Measurements from ENCODE around the gene C17orf113.
"Not testable (repeated sequence)": the region's sequence is repeated elsewhere in the genome, so short reads cannot be mapped to it uniquely, and the experiment has no call there.

The C17orf113 gene

DNA sequence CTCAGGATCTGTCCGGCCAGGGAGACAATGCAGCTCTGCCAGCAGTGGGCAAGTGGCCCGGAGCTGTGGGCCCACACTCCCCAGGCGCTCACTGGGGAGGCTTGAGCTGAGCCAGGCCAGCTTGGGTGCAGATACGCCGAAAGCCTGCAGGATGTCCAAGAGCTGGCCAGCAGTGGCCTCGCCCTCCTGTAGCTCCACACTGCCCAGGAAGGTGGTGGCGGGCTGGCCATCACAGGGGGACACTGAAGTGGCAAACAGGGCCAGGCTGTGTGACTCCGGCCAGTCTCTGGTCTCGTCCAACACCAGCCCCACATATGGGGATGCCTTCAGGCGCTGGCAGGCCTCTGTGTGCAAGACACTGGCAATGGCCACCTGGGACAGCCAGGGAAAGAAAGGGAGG, 9.6 kb downstream of the C17orf113 start:
- no peak for FAIRE-seq

DNA sequence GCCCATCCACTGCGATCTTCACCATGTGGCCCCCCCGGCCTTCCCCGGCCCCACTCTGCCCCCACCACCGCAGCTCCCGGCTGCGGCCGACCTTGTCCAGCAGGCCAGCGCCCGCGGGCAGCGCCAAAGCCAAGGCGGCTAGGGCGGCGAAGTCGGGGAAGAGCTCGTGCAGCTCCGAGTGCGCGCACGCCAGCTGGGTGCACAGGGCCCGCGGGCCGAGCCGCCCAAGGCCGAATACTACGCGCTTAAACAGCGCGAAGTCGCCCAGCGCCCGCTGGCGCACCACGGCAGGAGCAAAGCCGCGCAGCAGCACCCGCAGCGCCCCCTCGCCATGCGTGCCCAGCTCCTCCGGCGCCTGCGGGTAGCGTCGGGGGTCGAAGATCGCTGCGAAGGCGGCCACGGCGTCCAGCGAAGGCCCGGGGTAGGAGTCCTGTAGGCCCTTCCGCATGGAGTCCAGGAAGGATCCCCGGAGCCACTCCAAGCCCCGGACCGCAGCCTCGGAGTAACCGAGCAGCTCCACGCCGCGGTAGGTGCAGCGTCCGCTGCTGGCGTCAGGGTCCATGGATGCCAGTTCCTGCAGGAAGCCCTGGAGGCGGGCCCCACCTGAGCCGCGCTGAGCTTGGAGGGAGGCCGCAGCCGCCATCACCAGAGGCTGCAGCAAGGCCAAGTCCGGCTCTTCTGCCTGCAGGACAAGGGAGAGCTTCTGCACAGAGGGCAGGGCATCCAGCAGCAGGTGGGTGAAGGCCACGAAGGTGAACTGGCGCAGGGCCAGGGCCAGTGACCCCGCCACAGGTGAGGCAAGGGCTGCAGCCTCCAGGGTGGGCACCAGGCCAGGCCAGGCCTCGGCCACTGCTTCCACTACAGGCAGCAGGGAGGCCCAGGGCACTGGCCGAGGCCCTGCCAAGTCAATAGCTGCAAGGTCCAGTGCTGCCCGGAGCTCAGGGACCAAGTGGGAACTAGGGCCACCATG, 10.3 kb downstream of the C17orf113 start:
- FAIRE-seq, result no peak

DNA sequence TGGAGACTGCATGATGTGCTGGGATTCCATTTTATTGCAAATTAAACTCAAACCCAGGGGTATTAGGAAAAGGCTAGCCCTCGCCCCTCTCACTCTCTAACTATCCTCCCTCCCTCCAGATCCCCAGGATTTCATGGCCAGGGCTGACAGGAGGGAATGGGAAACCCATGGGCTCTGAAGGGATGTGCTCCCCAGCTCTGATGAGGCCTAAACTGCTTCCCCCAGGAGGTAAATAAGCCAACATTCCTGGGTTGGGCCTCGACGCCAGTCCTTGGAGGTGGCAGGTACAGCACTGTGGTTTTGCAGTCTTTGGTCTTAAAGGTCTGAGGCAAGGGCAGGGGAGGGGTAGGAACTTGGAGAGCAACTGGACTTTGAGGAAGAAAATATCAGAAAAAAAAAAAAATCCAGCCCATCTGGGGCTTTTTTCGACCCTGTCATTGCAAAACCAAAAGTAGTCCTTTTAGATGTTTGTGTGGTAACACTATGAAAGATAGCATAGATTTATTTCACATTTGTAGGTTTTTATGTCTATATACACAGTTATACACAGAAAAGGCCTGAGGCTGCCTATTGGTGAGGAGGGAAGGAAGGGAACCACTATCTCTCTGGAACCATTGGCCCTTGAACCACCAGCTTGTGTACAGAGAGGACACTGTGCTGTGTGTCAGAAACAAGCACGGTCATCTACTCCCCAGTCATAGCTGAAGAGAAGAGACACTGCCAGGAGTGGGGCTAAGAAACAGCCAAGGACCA, 12.0 kb downstream of the C17orf113 start:
- FAIRE-seq, result no peak

DNA sequence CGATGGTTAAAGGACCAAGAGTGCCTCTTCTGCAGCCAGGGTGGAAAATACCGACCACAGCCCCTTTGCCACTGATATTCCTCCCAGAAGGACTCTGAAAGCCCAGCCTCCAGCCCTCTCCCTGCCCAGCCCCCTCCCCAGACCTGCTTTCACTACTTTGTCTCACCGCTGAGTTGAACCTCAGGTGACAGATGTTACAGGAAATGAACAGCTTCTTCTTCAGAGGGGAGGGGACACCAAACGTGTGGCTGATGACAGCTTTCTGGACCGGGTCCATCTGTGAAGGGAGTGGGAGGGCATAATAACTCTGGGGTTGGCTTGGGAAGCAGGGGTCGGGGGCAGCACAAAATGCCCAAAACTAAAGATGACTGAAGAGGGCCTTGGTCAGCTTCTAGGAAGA, 16.3 kb downstream of the C17orf113 start:
- no peak for FAIRE-seq

DNA sequence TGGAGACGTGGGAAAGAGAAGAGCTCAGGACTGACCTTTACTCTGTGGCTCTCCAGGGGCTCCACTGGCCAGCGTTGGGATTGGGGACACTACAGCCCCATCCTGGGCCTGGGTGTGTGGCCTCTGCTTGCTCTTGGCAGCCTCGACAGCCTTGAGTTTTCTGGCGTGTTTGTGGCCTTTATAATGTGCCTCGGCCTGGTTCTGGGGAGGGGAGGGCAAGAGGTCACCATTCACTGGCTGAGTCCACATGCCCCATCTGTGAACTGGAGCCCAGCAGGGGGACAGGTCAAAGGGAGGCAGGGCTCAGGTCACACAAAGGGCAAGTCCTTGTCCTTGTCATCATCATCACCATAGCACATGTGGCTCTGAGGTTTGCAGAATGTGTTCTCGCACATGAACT, 18.8 kb downstream of the C17orf113 start:
- no peak for FAIRE-seq

DNA sequence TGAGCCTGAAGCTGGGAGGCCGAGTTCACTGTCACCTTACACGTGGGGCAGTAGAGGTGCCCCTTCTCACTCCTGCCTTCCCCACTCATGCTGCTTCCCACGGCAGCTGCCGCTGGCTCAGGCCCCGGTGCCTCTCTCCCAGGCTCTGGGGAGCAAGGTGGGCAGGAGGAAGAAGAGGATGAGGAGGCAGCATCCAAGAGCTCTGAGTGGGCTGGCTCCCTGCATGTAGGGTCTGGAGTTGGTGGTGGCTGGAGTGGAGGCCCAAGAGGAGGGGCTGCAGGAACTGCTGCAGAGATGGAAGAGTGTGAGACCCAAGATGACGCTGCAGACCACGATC, 21.6 kb downstream of the C17orf113 start:
- no peak for FAIRE-seq

DNA sequence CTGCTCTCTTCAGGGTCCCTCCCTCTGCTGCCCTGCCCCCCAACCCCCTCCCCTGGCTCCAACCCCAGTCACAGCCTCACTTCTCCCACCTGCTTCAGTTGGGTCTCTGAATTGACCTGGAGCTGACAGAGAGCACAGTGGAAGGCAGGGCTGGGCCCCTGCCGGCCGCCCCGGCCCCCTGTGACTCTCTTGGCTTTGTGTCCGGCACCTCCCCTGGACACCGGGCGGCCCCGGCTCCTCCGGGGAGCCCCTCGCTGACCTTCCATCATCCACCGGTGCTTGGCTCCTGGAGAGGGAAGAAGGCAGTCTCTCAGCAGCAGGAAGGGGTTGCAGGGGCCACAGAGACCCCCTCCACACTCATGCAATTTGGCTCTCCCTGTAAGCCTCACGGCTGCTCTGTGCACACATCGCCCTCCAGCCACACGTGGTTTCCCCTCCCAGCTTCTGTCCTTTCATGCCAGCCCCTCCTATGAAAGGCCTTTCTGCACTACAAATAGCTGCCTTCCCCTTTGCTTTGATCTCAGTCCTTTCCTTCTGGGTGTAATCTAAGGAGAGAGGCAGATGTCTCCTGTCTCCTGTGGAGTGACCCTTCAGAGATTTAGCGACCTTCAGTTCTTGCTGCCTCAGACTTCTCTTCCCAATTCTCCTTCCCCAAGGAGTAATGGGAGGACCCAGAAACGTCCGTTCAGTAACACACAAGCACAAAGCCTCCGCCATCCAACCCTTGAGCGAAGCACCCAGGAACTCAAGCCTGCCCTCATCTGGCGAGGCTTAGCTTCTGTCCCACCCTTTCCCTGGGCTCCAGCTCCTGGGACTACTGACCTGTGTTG, 22.2 kb downstream of the C17orf113 start:
- no peak for FAIRE-seq

DNA sequence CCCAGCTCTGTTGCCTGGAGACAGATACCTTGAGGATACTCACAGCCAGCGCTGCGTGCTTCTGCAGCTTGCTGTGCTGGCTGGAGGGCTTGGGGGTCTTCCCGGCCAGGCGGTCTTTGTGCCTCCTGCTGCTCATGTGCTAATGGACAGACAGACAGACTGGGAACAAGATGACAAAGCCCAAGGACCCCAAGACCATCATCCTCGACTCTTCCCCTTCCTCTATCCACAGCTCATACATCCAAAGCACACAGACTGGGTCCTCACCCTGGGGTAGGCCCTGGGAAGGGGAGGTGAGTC, 22.9 kb downstream of the C17orf113 start:
- no peak for FAIRE-seq

DNA sequence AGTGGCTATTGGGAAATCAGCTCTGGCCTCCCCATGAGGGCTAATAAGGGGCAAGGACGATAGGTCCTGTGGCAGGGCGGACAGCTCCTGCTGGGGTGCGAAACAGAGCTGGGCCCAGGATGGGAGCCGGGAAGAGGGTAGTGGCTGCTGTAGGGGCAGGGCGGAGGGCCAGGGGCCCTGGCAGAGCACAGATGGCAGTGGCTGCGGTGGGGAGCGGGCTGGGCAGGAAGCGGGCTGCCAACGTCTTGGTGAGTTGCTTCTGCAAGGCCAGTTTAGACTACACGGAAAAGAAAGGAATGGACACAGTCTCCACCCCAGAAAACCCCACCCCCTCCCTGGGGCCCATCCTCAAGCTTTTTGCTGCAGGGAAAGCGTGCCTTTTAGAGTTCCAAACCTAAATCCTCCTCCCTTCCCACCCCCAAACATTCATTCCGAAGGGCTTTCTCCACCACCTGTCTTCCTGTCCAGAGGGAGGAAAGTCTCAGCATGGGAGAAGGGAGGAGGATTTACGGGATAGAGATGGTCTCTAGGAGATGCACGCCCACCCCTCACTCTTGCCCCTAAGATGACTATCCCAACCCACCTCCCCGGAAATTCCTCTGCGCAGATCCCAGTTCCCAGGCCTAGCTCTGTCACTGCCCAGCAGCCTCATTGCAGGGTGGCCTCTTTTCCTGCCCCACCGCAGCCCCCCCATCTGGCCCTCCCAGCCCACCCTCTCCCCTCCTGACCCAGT, 23.4 kb downstream of the C17orf113 start:
- no peak for FAIRE-seq

DNA sequence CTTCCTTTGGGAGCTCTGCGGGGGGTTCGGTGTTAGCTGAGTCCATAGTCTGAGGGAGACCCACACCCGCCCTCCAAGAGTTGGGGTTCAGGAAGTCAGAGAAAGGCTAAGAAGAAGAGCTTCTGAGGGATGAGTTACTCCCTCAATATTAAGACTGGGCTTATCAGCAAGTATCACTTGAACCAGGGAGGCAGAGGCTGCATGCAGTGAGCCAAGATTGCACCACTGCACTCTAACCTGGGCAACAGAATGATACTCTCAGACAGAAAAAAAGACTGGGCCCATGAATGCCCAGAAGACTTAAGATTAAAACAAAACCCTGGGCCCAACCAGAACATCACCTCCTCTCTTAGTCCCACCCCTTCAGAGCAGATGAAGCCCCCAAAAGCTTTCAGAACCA, 24.5 kb downstream of the C17orf113 start:
- no peak for FAIRE-seq

DNA sequence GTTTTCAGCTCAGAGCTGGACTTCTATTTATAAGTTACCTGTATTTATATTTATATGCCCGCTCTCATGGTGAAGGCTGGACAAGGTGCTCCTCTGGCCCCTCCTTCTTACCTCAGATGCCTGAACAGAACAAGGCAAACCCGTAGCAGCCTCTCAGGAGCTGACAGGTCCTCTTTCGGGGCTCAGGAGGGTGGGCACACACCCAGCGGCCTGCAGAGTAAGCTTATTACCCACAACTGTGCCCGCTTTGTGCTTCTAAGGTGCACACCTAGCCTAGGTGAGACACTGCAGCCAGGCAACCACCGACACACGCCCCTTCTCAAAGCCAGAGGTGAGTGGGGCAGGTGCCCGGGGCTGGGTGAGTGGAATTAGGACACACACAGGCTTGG, 25.2 kb downstream of the C17orf113 start:
- no peak for FAIRE-seq

DNA sequence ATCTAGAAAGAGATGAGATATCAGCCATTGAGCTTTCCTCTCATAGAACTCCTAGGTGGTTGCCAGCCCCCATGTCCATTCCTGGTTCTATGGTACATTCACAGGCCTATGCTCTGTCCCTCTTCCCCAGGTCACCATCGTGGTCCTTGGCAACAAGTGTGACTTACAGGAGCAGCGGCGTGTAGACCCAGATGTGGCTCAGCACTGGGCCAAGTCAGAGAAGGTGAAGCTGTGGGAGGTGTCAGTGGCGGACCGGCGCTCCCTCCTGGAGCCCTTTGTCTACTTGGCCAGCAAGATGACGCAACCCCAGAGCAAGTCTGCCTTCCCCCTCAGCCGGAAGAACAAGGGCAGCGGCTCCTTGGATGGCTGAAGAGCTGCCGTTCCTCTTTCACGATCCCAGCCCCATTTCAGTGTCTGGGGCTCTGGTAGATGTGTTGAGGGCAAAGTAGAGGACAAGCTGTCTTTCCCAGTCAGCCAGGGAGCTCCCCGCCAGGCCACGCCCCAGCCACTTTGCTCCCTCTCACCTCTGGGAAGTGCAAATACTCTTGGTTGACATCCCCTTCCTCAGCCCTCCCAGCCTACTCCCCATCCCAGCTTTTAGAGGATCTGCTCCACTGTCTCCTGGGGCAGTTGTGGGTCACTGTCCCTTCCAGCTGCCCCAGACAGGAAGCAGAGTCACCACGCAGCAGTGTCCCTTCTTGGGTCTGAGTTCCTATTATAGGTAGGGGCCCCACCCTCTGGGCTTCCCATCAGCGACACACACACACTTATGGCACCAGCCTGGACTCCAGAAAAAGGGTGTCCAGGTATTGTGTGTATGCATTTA, 26.7 kb downstream of the C17orf113 start:
- no peak for FAIRE-seq

DNA sequence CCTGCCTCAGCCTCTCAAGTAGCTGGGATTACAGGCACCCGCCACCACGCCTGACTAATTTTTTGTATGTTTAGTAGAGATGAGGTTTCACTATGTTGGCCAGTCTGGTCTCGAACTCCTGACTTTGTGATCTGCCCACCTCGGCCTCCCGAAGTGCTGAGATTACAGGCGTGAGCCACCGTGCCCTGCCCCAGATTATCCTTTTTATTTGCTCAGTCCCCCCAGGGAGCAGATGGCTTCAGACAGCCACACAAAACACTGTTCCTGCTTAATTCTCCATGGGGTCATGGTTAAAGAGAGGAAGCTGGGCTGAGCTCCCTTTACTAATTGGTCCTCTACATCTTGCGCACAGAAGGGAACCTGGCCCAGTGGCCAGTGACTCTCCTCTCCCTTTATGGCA, 29.6 kb downstream of the C17orf113 start:
- FAIRE-seq, result not testable (repeated sequence)

DNA sequence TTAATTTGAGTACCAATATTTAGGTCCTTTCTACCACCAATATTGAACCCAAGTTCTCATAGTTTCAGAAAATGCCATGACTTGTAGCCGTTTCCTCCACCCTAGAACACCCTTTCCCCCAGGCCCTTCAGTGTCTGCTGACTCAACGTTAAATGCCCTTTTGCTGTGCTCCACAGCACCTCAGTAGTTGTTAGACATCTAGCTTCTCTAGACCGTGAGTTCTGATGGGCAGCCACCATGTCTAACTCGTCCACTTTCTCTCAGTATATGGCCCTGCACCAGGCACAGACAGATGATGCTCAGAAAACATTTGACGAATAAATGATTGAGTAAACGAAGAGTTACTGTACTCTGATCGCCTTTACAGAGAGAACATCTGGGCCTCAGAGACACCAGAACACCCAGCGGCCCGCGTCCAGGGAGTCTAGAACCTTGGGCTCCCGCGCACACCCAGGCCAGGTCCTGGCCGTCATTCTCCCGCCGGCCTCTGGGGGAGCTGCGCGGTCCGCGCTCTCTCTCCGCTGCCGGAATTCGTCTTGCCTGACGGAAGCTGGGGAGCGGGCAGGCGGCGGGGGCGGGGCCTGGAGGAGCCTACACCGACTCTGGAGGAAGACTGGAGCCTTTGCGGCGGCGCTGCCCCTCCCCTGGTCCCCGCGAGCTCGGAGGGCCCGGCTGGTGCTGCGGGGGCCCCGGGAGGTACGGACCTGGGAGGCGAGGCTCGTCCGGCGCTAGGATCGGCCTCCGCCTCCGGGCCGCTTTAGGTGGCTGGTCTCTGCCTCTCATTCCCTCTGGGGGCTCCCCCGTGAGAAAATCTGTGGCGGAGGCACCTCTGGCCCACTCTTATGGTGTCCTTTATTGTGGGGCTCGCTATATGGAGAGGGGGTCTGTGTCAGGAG, 30.6 kb downstream of the C17orf113 start, which contains the start of gene NKIRAS2:
TSS of gene NKIRAS2 (plus strand) at position 582 of the 896 bp plus-strand sequence. CDS start 1,488 bp downstream, outside the sequence.
- FAIRE-seq, result no peak

DNA sequence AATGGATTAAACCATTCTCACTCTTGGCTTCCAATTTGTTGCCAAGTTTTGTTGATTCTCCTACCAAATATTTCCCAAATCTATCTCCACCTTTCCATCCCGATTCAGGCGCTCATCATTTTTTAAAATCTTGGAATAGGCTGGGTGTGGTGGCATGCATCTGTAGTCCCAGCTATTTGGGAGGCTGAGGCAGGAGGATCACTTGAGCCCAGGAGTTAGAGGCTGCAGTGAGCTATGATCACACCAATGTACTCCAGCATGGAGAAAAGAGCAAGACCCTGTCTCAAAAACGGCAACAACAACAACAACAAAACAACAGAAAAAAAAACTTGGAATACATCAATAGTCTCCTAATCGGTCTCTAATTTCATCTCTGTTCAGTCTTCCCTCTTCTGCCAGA, 31.4 kb downstream of the C17orf113 start:
- no peak for FAIRE-seq

DNA sequence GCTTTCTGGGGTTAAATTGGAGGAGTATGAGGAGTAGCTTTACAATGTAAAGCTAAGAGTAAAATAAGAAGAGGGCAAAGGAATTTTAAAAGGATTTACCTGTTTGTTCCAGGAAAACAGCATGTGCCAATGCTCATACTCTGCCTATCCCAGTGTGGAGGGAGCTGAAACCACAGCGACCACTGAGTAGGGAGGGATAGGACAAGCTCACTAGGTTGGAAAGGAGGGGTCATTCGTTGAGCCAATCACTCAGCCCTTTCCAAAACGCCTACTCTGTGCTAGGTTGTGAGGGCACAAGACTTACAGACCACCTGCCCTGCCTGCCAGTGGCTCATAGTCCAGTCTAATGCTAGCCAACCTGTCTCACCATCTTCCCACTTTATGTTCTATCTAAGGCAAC, 32.1 kb downstream of the C17orf113 start:
- FAIRE-seq, result no peak

DNA sequence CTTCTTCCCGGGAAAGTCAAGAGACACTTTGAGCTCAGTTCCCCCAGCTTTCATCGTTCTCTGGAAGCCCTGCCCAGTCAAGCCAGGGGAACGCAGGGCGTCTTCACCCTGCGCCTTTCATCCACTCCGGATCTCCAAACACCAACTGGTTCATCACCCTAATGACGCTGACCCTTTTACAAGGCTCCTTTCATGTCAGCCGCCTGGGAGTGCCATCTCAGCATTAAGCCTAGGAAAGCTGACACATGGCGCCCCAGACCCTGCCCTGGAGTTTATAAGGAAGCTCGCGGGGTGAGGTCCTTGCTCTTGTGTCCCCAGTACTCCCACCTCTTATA, 32.6 kb downstream of the C17orf113 start:
- FAIRE-seq, result no peak

DNA sequence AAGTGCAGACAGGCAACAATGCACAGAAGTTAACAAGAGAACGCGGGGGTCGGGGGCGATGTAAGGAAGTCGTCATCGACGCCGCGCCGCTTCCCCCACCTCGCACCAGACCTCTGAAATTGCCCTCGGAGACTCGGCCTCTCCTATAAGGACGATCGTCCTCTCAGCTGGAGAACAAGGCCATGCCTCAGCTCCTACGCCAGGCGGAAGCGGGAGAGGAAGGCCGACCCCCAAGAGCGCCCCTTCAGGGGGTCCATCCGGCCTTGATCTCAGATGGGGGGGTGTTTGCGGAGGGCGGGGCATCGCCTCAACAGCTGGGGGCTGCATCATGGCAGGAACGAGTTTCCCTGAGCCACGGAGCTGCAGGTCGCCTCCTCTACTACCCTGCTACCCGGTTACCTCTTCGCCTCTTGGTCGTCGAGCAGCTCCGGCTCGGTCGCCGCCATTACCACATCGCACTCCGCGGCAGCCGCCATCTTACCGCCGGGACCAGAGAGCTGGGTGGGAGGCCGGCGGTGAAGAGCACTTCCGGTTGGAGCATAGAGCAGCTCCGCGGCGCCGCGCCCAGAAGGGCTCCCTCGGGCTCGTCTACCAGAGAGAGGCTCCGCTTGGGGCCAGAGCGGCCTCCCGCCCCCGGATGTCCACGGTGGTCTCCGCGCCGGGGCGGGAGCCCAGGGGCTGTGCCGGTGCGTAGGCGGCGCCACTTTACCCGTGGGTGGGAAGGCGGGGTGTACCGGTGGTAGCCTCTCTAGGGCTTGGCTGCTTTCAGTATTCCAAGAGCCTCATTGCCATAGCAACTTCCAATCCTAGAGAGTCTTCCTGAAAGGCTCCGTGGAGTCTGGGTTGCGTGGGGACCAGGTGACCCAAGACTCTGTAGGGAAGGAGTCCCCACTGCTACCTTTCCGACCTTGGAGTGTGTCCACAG, 33.2 kb downstream of the C17orf113 start, which contains the start of gene DNAJC7:
TSS of gene DNAJC7 (minus strand) at position 499 of the 925 bp plus-strand sequence. CDS start at position 476, 23 bp downstream.
- FAIRE-seq, result no peak

DNA sequence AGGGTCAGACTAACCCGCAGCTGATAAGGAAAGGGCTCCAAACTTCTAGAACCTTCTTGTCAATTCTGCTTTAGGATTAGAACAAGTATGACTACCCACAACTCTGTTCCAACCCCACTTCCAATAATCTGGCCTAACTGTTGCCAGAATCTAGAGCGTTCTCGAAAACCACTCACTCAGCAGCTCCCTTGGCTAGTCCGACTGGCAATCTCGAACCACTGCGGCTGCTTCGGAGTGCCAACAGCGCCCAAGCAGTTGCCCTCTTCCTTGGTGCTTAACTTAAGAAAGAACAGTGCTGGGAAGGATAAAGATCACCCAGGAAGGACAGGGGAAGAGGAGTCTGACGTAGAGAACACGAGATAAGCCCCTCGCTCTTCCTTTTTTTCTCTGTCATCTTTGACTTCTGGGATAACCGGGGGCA, 34.0 kb downstream of the C17orf113 start:
- no peak for FAIRE-seq
